IMR-90 (cell line): ENCODE data around the gene ZNF286A. TPM values are rescaled to one million over a fixed set of nuclear protein-coding genes. Genes with fewer than 3 reads are reported as not detected.

Experiments
- ATAC-seq: fragments of 200-7000 bp; cut with Tn5 transposase; 2 replicates; pipeline ENCODE4 v1.9.1; 2020; ENCODE audit warnings: low read depth, mild to moderate bottlenecking, moderate library complexity
- BruUV-seq: library from RNA; stranded (reverse); fragments of 400-500 nt; replicated peaks from 2 replicates; lab custom pipeline; 2021; lab: Mats Ljungman, UMichigan
- CTCF ChIA-PET: fragments of 300-600 bp; formaldehyde crosslinking; extraction: SDS; loops from one replicate; lab custom pipeline; 2021; ENCODE audit warnings: antibody characterized with exemption; lab: Yijun Ruan, JAX
- POLR2A ChIA-PET: fragments of 300-600 bp; sonication (Branson Sonifier 250); formaldehyde crosslinking; loops from one replicate; lab custom pipeline; 2022; ENCODE audit warnings: antibody characterized with exemption; ENCODE audit not compliant: unreplicated experiment; lab: Charles Lee
- DNase-seq: peaks from one replicate; pipeline ENCODE4 v3.0.0; 2013
- H2AFZ ChIP-seq: replicated peaks from 2 replicates; pipeline ENCODE3; 2013; ENCODE audit warnings: low read length, mild to moderate bottlenecking; ENCODE audit not compliant: poor library complexity
- H2AK5ac ChIP-seq: 2 replicates; pipeline ENCODE4 v1.6.1; 2013; ENCODE audit warnings: low read depth, low read length, inconsistent platforms
- H2AK9ac ChIP-seq: replicated peaks from 2 replicates; pipeline ENCODE3; 2013; ENCODE audit warnings: mild to moderate bottlenecking, low read depth, low read length, moderate library complexity; ENCODE audit not compliant: poor library complexity
- H2BK120ac ChIP-seq: 2 replicates; pipeline ENCODE4 v1.6.1; 2013; ENCODE audit warnings: low read depth, low read length, inconsistent platforms
- H2BK15ac ChIP-seq: 3 replicates; pipeline ENCODE4 v1.6.1; 2013; ENCODE audit warnings: low read depth, low read length, inconsistent platforms
- H2BK20ac ChIP-seq: 2 replicates; pipeline ENCODE4 v1.6.1; 2013; ENCODE audit warnings: low read depth, mild to moderate bottlenecking, inconsistent platforms, low read length, moderate library complexity
- H2BK5ac ChIP-seq: 2 replicates; pipeline ENCODE4 v1.6.1; 2013; ENCODE audit warnings: mild to moderate bottlenecking, low read depth, low read length, inconsistent platforms; ENCODE audit not compliant: poor library complexity, severe bottlenecking
- H3K14ac ChIP-seq: replicated peaks from 2 replicates; pipeline ENCODE4 v1.6.1; 2013; ENCODE audit warnings: low read depth, low read length, inconsistent platforms
- H3K18ac ChIP-seq: 2 replicates; pipeline ENCODE4 v1.6.1; 2013; ENCODE audit warnings: low read depth, low read length, control low read depth
- H3K23ac ChIP-seq: 2 replicates; pipeline ENCODE4 v1.6.1; 2013; ENCODE audit warnings: low read depth, low read length, inconsistent platforms
- H3K27ac ChIP-seq: 2 replicates; pipeline ENCODE4 v1.5.1; 2013; ENCODE audit warnings: mild to moderate bottlenecking, control low read depth, low read length; ENCODE audit not compliant: insufficient read depth
- H3K27me3 ChIP-seq: 2 replicates; pipeline ENCODE4 v1.6.1; 2013; ENCODE audit warnings: low read length; ENCODE audit not compliant: control insufficient read depth, insufficient read depth
- H3K36me3 ChIP-seq: 2 replicates; pipeline ENCODE4 v1.6.1; 2013; ENCODE audit warnings: low read length, mixed read lengths; ENCODE audit not compliant: control insufficient read depth, insufficient read depth
- H3K4ac ChIP-seq: 2 replicates; pipeline ENCODE4 v1.6.1; 2013; ENCODE audit warnings: low read depth, low read length, inconsistent platforms
- H3K4me1 ChIP-seq: 2 replicates; pipeline ENCODE4 v1.6.1; 2013; ENCODE audit warnings: low read length, mixed read lengths; ENCODE audit not compliant: control insufficient read depth, insufficient read depth
- H3K4me2 ChIP-seq: 2 replicates; pipeline ENCODE4 v1.6.1; 2013; ENCODE audit warnings: low read depth, mild to moderate bottlenecking, control low read depth, low read length, moderate library complexity
- H3K4me3 ChIP-seq: 2 replicates; pipeline ENCODE4 v1.5.1; 2013; ENCODE audit warnings: low read depth, mild to moderate bottlenecking, control low read depth, low read length, moderate library complexity; ENCODE audit not compliant: insufficient read depth
- H3K56ac ChIP-seq: 2 replicates; pipeline ENCODE4 v1.6.1; 2013; ENCODE audit warnings: low read length, inconsistent platforms; ENCODE audit not compliant: insufficient read depth; ENCODE audit errors: extremely low read depth
- H3K79me1 ChIP-seq, 2 experiments: 2 replicates each; pipeline ENCODE4 v1.6.1; 2013; ENCODE audit warnings: low read length in 2 of 2, inconsistent platforms in 1 of 2, low read depth in 1 of 2
- H3K9ac ChIP-seq: 2 replicates; pipeline ENCODE4 v1.6.1; 2013; ENCODE audit warnings: low read depth, low read length, control low read depth
- H3K9me1 ChIP-seq: 2 replicates; pipeline ENCODE4 v1.6.1; 2013; ENCODE audit warnings: low read length, inconsistent platforms; ENCODE audit not compliant: insufficient read depth
- H3K9me3 ChIP-seq: 2 replicates; pipeline ENCODE4 v1.6.1; 2013; ENCODE audit warnings: low read length; ENCODE audit not compliant: control insufficient read depth, insufficient read depth
- H4K20me1 ChIP-seq: 2 replicates; pipeline ENCODE4 v1.6.1; 2013; ENCODE audit warnings: low read length, inconsistent platforms; ENCODE audit not compliant: insufficient read depth
- H4K5ac ChIP-seq: 2 replicates; pipeline ENCODE4 v1.6.1; 2013; ENCODE audit warnings: mild to moderate bottlenecking, low read depth, low read length, control low read depth
- H4K8ac ChIP-seq, 2 experiments: 2 replicates each; pipeline ENCODE4 v1.6.1; 2013; ENCODE audit warnings: low read depth in 2 of 2, low read length in 2 of 2, control low read depth in 1 of 2, inconsistent platforms in 1 of 2
- H4K91ac ChIP-seq: 2 replicates; pipeline ENCODE4 v1.6.1; 2013; ENCODE audit warnings: low read depth, low read length, inconsistent platforms; ENCODE audit not compliant: insufficient read depth
- CEBPB ChIP-seq: IDR thresholded peaks from 2 replicates; pipeline ENCODE4 v1.6.1; 2012; ENCODE audit warnings: low read depth, low read length, improper control_type of control experiment
- CHD1 ChIP-seq: IDR thresholded peaks from 2 replicates; pipeline ENCODE4 v1.6.1; 2012; ENCODE audit warnings: low read depth, low read length, improper control_type of control experiment
- FOS ChIP-seq: fragments of 150-350 bp; IDR thresholded peaks from 2 replicates; pipeline ENCODE4 v1.6.1; 2016; ENCODE audit warnings: low read depth, low read length
- MAFK ChIP-seq: IDR thresholded peaks from 2 replicates; pipeline ENCODE4 v1.6.1; 2012; ENCODE audit warnings: low read depth, low read length, improper control_type of control experiment
- MAZ ChIP-seq: IDR thresholded peaks from 2 replicates; pipeline ENCODE4 v1.6.1; 2012; ENCODE audit warnings: low read depth, mild to moderate bottlenecking, low read length, improper control_type of control experiment, moderate library complexity, borderline replicate concordance
- MXI1 ChIP-seq: IDR thresholded peaks from 2 replicates; pipeline ENCODE4 v1.6.1; 2012; ENCODE audit warnings: low read depth, mild to moderate bottlenecking, low read length, moderate library complexity, borderline replicate concordance
- NFE2L2 ChIP-seq: fragments of 150-350 bp; IDR thresholded peaks from 2 replicates; pipeline ENCODE4 v1.6.1; 2016; ENCODE audit warnings: low read depth, mild to moderate bottlenecking, low read length
- POLR2A ChIP-seq: IDR thresholded peaks from 2 replicates; pipeline ENCODE4 v1.6.1; 2012; ENCODE audit warnings: mild to moderate bottlenecking, low read depth, low read length
- RCOR1 ChIP-seq: IDR thresholded peaks from 2 replicates; pipeline ENCODE4 v1.6.1; 2012; ENCODE audit warnings: mild to moderate bottlenecking, low read length, improper control_type of control experiment; ENCODE audit not compliant: insufficient replicate concordance
- RFX5 ChIP-seq: IDR thresholded peaks from 2 replicates; pipeline ENCODE4 v1.8.0; 2012; ENCODE audit warnings: low read depth, mild to moderate bottlenecking, low read length, moderate library complexity
- SMC3 ChIP-seq: fragments of 150-350 bp; IDR thresholded peaks from 2 replicates; pipeline ENCODE4 v1.6.1; 2016; ENCODE audit warnings: low read depth, mild to moderate bottlenecking, antibody characterized with exemption, low read length, moderate library complexity
- USF2 ChIP-seq: fragments of 150-350 bp; IDR thresholded peaks from 2 replicates; pipeline ENCODE4 v1.6.1; 2017; ENCODE audit warnings: mild to moderate bottlenecking, antibody characterized with exemption, low read length, low read depth
- WGBS, 2 experiments: methylation state at CpG; one replicate each; pipeline versions ENCODE4 v1.1.5 to v1.1.7; 2013; ENCODE audit warnings: missing lambda C conversion rate in 2 of 2; ENCODE audit not compliant: insufficient read length in 1 of 2; ENCODE audit errors: extremely low coverage in 2 of 2; 5-methylcytosine and 5-hydroxymethylcytosine counted together
- dilution Hi-C: fragments of 300-500 bp; cut with HindIII; formaldehyde crosslinking; loops from one replicate; pipeline ENCODE4 v1.14.3; 2018; ENCODE audit warnings: low sequenced_read_pairs; ENCODE audit not compliant: unreplicated experiment
- in situ Hi-C: fragments of 300-500 bp; cut with MboI; formaldehyde crosslinking; loops from 3 replicates; pipeline ENCODE4 v1.14.3; 2019; ENCODE audit warnings: low sequenced_read_pairs, inconsistent platforms, mixed read lengths
- intact Hi-C: fragments of 100-400 bp; cut with micrococcal nuclease; formaldehyde crosslinking; loops from 2 replicates; pipeline ENCODE4 v1.10.0; 2022
- polyA plus RNA-seq, 3 experiments: library from polyadenylated mRNA; depleted of rRNA; stranded (reverse); fragments of >200 nt; gene quantifications; 2 replicates each; pipeline ENCODE4 v1.2.3, GENCODE V29; 2012; ENCODE audit warnings: low replicate concordance in 1 of 3
- total RNA-seq: library from RNA; depleted of rRNA; stranded (reverse); fragments of >200 nt; gene quantifications from 2 replicates; pipeline ENCODE4 v1.2.3, GENCODE V29; 2012
- TF ChIP-seq, protein P1 (sequence below): conservative IDR thresholded peaks from 2 replicates; pipeline ENCODE4 v1.5.1; 2012; ENCODE audit warnings: mild to moderate bottlenecking, low read depth, low read length, improper control_type of control experiment
- TF ChIP-seq, protein P2 (sequence below): fragments of 150-350 bp; IDR thresholded peaks from 2 replicates; pipeline ENCODE4 v1.6.1; 2016; ENCODE audit warnings: low read depth, mild to moderate bottlenecking, low read length, moderate library complexity, borderline replicate concordance

The ZNF286A gene
- total and polyA plus RNA-seq, 2 of the 4 experiments (the other 2 are of a cell fraction): 19.8 to 37.6 TPM

GRCh38 chr17:15658296-15658695 lies 41.3 kb upstream of the ZNF286A start (continued):
- TF ChIP-seq, protein P1, sequence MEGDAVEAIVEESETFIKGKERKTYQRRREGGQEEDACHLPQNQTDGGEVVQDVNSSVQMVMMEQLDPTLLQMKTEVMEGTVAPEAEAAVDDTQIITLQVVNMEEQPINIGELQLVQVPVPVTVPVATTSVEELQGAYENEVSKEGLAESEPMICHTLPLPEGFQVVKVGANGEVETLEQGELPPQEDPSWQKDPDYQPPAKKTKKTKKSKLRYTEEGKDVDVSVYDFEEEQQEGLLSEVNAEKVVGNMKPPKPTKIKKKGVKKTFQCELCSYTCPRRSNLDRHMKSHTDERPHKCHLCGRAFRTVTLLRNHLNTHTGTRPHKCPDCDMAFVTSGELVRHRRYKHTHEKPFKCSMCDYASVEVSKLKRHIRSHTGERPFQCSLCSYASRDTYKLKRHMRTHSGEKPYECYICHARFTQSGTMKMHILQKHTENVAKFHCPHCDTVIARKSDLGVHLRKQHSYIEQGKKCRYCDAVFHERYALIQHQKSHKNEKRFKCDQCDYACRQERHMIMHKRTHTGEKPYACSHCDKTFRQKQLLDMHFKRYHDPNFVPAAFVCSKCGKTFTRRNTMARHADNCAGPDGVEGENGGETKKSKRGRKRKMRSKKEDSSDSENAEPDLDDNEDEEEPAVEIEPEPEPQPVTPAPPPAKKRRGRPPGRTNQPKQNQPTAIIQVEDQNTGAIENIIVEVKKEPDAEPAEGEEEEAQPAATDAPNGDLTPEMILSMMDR: no peak
- TF ChIP-seq RCOR1: no peak
- no peak for TF ChIP-seq RFX5

GRCh38 chr17:15659236-15659635 lies 40.3 kb upstream of the ZNF286A start:
- ATAC-seq (no peak), DNase-seq (no peak)
- Histone ChIP-seq H2BK20ac (no peak overlapping the region), H2BK5ac (no peak overlapping the region), H2AK9ac (no peak overlapping the region), H3K36me3 (peaks cover 4% of the 10 kb centered on the region), H3K9me3 (no peaks in the 10 kb centered on the region), H3K18ac (no peak overlapping the region), H3K4ac (no peak overlapping the region), H2BK120ac (no peak overlapping the region), H3K14ac (no peak overlapping the region), H2AFZ (no peak overlapping the region), H2BK15ac (no peak overlapping the region), H4K91ac (no peak overlapping the region), H3K79me1 (no peaks in the 10 kb centered on the region), H3K4me1 (peaks cover 7% of the 10 kb centered on the region), H2AK5ac (no peak overlapping the region), H3K23ac (no peak overlapping the region), H4K20me1 (no peaks in the 10 kb centered on the region), H3K9ac (no peak overlapping the region), H3K9me1 (no peaks in the 10 kb centered on the region; the same call in 1 of the 2 replicates), H3K56ac (no peak overlapping the region), H3K4me3 (no peak overlapping the region), H3K27ac (no peak overlapping the region), H4K8ac (no peak overlapping the region), H3K27me3 (no peaks in the 10 kb centered on the region), H3K4me2 (no peak overlapping the region), H4K5ac (no peak overlapping the region)
- no TSS peak for BruUV-seq
- in situ Hi-C loops: loop anchor here (25.0 kb wide), 1 partner anchor 397 kb away; the partner anchor contains the start of gene PMP22
- no peak for TF ChIP-seq CHD1
- TF ChIP-seq SMC3: no peak
- TF ChIP-seq, protein P2, sequence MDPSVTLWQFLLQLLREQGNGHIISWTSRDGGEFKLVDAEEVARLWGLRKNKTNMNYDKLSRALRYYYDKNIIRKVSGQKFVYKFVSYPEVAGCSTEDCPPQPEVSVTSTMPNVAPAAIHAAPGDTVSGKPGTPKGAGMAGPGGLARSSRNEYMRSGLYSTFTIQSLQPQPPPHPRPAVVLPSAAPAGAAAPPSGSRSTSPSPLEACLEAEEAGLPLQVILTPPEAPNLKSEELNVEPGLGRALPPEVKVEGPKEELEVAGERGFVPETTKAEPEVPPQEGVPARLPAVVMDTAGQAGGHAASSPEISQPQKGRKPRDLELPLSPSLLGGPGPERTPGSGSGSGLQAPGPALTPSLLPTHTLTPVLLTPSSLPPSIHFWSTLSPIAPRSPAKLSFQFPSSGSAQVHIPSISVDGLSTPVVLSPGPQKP: no peak
- TF ChIP-seq POLR2A: no peak
- TF ChIP-seq USF2: no peak
- TF ChIP-seq MAFK: no peak
- no peak for TF ChIP-seq NFE2L2
- no peak for TF ChIP-seq MXI1
- no peak for TF ChIP-seq MAZ
- TF ChIP-seq RFX5: no peak
- no peak for TF ChIP-seq RCOR1
- no peak for TF ChIP-seq CEBPB
- no peak for TF ChIP-seq FOS
- ChIA-PET POLR2A (no interaction called here), CTCF (interaction anchor here (0.5 kb wide), 1 partner anchor 101 kb away, joined by 3 read pairs; no protein-coding TSS in a partner anchor)
- intact Hi-C loops: no loop called here
- no CpG with 5 or more reads among the region's 6 CpGs for WGBS, 2 experiments
- dilution Hi-C loops: no loop called here
